Hematopoietic multipotent progenitor cell treated with erythropoietin and hydrocortisone succinate and interleukin-3 and kit ligand, for 8 days (in vitro differentiated cells): ENCODE data around the gene IFNA6.
A peak's percentile ranks its signal among the peaks of the same experiment; 100 is the strongest.

Experiments
- DNase-seq: peaks from one replicate; pipeline ENCODE4 v3.0.0-alpha.2; 2015

The IFNA6 gene

DNA sequence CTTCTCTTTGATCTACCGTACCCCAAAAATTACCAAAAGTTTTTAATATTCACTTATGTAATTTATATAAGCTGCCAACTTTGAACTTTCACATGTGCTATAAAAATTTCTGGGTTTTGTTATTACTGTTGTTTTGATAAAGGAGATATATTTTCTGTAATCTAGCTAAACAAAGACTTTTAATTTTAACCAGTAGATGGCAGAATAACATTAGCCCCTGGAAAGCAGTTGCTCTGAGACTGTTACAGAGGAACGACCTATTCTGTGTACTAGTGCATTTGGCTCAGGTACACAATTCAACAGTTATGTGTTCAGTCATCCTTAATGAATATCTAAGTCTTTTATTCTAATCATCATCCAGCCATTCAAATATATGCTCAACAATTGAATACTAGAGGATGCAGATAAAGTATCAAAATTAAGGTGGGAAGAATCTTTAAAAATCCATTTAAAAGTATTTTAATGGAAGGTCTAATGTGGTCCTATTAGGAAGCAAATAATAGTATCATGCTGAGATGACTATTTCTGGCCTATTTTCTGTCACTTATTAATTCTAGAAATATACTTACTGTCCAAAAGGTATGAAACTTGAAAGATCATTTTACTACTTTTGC, 24.1 kb downstream of the IFNA6 start:
- peak; percentile 73 for DNase-seq

DNA sequence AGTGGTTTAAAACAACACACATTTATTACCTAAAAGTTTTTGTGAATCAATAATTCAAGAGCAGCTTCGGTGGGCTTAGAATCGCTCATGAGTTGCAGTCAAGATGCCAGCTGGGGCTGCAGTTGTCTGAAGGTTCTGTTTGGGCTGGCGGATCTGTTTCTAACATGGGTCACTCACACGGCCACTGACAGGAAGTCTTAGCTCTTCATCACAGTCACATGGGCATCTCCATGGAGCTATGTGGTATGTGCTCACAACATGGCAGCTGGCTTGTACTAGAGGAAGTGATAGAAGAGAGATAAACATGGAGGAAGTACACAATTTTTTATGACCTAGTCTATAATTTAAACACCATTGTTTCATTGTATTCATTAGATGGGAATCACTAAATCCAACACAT, 26.6 kb downstream of the IFNA6 start:
- no peak for DNase-seq

DNA sequence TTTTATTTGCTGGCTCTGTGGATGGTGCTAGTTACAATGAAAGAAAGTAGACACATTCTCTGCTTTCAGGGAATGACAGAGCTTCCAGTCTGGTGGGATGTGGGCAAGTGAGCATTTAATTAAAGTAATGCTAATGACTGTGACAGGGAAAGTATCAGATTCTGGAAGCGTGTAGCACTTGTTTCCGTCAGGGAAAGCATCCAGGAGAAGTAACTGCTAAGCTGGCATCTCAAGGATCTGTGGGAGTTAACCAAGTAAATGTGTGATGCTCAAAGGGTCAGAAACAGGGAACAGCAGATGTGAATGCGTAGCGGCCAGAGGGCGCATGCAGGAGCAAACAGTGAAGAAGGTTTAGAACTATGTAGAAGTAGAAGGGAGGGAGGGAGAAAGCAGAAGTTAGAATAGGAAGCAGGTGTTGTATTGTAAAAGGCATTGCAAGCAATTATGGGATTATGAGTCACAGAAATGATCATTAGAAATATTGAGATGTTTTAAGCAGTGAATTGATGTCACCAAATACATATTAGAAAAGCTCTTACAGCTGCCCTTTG, 27.7 kb downstream of the IFNA6 start:
- no peak for DNase-seq

DNA sequence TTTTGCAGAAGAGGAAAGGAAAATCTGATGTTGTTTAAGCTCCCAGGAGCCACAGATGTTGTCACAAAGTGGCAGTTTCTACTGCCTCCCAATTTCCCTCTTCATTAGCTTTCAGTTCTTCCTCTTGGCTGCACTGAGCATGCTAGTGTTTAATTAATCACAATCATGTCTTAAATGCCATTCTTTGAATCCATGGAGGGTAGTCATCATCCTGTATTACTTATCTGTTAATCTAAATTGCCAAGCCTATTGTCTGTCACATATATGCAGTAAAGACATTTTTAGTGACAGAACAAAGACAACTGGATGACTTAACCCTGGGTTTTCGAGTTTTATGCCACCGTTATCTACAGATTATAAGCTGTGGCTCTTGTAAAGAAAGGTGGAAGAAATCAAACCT, 30.2 kb downstream of the IFNA6 start:
- DNase-seq, result no peak

DNA sequence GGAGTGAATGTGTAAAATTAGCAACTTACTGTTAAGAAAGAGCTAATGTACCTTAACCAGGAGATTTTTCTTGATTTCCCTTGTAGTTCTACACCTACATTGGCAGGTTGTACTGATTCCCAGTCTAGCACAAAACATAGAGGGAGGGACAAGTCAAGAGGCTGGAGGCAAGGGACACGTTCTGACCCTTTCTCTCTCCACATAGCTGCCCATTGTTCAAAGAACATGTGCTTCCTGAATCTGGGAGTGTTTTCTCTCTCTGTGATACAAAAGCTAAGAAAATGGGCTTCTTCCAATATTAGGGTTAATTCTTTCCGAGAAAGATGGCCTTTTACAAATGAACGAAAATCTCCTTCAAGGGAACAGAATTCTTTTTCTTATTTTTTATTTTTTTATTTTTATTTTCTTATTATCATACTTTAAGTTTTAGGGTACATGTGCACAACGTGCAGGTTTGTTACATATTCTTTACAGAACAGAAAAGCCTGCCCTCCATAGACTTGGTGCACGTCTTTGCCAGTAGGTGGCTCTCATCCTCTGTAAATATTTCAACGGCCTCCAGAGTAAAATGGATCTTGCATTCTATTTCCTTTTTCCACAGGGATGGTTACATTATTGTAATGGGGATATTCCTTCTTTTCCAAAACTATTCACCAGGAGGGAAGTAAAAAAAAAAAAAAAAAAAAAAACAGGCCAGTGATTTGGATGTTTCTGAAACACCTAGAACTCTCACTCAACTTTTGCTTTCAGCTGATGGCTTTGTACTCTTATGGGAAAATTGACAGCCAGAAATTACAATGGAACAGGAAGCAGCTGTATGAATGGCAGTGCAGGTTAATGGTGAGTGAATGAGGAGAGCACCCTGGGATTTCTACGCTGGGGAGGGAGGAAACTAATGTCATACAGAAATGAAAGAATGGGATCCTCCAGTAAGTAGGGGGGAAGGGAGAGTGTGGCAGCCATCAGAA, 32.4 kb downstream of the IFNA6 start:
- DNase-seq, result peak; percentile 55

DNA sequence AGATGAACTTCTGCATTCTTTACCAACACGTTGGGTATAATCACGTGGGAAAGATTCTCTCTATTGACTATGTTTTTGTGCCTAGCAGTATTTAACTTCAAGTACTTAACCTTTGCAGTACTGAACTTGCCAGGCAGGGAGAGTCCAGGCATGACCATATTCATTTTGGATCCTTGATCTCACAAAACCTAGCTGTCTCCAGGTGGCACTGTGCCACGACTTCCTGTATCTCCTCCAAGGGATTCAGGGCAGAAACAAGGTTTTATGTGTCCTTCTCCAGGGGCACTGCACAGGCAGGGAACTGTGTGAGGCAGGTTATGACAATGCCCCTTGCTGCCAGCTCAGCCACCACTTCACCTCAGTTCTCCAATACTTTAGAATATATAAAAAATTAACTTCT, 33.8 kb downstream of the IFNA6 start:
- no peak for DNase-seq

DNA sequence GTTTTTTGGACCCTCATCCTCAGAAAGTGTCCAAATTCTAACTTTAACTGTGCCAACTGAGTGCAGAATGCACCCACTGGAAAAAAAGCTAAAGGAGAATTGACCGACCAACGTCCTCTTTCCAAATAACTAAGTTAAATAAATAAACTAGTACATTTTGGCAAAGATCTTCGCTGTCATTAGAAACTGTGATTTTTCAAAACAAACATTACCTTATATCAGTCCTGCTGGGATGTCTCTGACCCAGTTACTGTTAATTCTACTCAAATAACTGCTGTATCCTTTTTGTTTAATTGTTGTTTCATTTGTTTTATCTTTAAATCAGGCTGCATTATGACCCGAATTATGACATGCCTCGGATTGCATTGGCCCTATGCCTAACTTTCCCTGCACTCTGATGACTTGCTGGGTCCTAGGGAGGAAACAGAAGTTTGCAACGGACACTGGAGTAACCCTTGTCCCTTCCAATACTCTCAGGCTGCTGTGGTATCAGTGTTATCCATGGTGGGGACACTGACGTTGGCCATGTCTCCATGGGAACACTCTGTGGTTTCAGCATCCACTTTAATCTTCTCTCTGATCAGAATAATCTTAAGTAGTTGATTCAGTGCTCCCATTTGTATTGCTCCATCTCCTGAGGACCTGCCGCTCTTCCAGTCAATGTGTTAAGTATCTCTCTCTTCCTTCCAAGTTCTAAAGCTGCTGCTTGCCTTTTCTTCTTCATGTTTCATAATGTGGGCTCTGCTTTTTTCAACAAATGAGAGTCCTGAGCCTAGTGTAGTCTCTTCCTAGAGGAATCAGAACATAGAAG, 34.5 kb downstream of the IFNA6 start:
- DNase-seq, result no peak

DNA sequence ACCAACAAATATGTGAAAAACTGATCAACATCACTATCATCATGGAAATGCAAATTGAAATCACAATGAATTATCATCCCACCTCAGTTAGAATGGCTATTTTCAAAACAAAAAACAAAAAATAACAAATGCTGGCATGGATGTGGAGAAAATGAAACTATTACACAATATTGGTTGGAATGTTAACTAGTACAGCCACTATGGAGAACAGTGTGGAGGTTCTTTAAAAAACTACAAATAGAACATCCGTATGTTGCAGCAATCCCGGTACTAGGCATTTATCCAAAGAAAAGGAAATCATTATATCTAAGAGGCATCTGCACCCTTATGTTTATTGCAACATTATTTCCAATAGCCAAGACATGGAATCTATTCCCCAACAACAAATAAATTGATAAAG, 36.5 kb downstream of the IFNA6 start:
- DNase-seq, result no peak

DNA sequence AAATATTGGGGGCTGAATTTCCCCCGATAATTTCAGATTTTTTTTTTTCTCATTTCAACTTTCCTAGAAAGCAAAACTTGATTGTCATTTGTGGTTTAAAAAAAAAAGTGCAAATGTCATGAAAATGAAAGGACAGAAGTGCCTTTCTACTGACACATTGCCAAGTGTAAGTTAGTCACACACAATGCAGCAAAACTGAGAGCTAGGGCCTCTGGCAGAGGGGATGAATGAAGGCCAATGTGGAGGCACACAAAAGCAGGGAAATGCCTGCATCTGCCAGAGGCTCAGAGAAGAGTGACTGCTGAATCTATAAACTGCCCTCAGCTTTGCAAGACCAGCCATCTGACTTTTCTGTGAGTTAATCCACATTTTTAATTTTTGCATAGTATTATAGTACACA, 38.8 kb downstream of the IFNA6 start:
- DNase-seq, result no peak

DNA sequence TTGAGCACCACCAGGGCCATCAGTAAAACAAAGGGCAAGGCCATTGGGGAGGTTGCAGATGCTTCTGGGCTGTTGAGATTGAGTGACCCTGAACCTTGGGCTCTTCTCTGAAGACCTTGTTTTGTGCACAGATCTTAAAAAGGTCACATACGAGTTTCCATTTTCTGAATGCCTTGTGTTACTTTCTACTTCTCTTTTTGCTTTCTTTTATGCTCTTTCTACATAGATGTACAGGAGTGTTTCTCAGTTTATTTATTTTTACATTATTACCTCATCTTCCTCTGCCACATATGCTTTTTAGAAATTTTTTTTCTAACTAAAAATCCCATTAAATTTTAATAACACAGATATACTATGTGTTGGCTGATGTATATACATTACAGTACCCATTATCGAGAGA, 45.5 kb downstream of the IFNA6 start, which contains the start of gene IFNA5:
Gene IFNA5 (minus strand): TSS at position 101 of the 400 bp plus-strand sequence. CDS start 57 bp downstream, at position 44.
- no peak for DNase-seq
